Cardiac fibroblast (primary cell): ENCODE results near the gene EZR.

Experiments
- DNase-seq, 2 donors: peaks; one replicate each; pipeline versions ENCODE4 v3.0.0 to v3.0.0-alpha.2; 2010; ENCODE audit warnings: low read depth in 2 of 2
- H3K4me3 ChIP-seq, 2 donors: replicated peaks in 1 of 2; 1 replicate in 1 of 2; 2 replicates in 1 of 2; pipeline ENCODE4 v1.5.1; 2011; ENCODE audit warnings: low read depth in 2 of 2, low read length in 2 of 2, mild to moderate bottlenecking in 2 of 2, moderate library complexity in 1 of 2
- TF ChIP-seq, protein P1 (sequence below): IDR thresholded peaks from one replicate; pipeline ENCODE4 v1.5.1; 2011; ENCODE audit warnings: low read depth, mild to moderate bottlenecking, low read length, inconsistent platforms

The EZR gene

DNA sequence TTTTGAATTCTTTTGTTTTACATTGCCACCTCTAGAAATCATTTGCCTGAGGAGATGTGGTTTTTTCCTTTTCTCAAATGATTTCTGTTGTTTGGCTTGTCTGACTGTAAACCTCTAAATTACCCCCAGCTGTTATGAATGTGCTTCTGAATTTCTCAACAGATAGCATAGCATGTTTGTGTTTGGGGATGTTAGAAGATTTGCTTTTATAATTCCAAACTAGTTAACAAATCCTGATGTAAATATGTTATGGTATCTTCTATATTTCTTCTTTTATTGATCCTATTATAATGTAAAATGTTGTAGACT is 31.6 kb upstream of the EZR start:
- H3K4me3 ChIP-seq = no peak overlapping the region
- TF ChIP-seq, protein P1, sequence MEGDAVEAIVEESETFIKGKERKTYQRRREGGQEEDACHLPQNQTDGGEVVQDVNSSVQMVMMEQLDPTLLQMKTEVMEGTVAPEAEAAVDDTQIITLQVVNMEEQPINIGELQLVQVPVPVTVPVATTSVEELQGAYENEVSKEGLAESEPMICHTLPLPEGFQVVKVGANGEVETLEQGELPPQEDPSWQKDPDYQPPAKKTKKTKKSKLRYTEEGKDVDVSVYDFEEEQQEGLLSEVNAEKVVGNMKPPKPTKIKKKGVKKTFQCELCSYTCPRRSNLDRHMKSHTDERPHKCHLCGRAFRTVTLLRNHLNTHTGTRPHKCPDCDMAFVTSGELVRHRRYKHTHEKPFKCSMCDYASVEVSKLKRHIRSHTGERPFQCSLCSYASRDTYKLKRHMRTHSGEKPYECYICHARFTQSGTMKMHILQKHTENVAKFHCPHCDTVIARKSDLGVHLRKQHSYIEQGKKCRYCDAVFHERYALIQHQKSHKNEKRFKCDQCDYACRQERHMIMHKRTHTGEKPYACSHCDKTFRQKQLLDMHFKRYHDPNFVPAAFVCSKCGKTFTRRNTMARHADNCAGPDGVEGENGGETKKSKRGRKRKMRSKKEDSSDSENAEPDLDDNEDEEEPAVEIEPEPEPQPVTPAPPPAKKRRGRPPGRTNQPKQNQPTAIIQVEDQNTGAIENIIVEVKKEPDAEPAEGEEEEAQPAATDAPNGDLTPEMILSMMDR = no peak
- peak; percentile 39 to 47 for DNase-seq

DNA sequence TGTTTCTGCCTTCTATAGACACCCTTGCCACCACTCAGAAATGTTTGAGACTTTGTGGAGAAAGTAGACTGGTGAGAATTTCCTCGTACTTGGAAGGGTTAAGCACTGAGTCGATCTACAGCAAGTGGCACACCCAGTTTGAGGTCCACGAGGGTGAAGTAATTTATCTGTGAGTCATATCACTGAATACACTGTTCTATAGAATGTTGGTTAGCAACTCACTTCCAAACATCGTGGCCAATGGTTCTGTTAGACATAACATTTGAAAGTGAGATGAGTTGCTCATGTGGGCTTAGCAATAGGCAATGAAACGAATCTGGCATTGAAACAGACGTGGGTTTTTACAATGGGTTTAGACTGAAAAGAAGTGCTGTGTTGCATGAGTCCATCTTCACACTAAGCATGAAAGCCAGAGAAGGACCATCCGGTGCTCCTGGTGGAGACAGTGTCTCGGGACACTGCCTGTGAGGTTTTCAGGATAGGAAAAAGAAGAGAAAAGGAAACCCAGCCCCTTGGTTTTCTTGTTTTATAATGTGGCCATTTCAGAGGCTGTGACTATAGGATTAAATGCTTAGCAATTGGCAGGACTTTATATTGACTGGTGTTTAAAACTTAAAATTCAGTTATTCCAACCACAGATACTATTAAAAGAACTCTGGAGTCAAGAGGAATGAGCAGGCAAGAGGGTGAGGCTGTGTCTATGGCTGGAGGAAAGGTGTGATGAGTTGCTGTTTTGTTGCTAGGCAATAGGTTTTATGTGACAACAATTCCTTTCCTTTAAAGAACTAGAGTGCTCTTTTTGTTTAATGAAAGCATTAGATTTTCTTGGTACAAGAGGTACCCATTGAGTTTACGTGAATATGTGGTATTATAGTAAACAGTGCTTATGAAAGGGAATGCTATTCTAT is 31.0 kb upstream of the EZR start:
- TF ChIP-seq, protein P1 = no peak
- peak; percentile 72 to 95 for DNase-seq
- H3K4me3 ChIP-seq = peak overlapping the region in 1 of 2 donors; percentile 10

DNA sequence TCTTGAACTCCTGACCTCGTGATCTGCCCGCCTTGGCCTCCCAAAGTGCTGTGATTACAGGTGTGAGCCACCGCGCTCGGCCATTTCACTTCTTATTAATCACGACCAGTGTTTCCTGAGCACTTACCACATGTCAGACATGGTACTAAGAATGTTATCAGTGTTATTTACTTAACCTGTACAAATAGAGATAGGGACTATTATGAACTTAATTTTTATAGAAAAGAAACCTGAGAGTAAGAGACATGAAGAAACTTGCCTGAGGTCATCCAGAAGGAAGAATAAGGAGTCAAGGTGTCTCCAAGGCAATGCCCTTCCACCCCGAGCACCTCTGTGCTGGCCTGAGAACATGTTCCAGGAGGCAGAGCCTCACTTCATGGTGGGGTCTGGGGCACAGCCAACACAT is 29.3 kb upstream of the EZR start:
- no peak for DNase-seq
- TF ChIP-seq, protein P1 = no peak
- no peak overlapping the region for H3K4me3 ChIP-seq

DNA sequence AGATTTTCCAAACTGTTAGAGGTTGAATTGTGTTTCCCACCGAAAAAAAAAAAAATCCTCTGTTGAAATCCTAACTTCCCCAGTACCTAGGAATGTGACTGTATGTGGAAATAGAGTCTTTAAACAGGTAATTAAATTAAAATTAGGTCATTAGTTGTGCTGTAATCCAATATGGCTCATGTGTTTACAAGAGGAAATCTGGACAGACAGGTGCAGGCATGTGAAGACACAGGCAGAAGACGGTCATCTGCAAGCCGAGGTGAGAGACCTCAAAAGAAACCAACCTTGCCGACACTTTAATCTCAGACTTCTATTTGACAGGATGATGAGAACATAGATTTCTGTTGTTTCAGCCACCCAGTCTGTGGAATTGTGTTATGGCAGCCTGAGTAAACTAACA is 28.6 kb upstream of the EZR start:
- no peak overlapping the region for H3K4me3 ChIP-seq
- no peak for DNase-seq
- TF ChIP-seq, protein P1 = no peak

DNA sequence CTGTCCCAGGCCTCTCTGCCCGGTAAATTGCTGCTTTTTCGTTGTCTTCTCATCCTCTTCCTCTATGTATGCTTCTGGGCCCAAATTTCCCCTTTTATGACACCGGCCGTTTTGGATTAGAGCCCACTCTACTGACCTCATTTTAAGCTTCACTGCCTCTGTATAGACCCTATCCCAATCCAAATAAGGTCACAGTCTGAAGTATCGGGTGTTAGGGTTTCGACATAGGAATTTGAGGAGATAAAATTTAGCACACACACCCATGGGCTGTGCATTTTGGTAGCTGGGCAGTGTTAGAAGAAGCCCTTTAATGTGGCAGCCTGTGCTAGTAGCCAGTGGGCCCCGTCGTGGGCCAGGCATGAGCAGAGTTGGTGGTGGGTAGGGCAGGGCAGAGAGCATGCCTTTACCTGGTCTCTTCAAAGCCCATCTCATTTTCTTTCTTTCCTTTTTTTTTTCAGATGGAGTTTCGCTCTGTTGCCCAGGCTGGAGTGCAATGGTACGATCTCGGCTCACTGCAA is 27.9 kb upstream of the EZR start:
- H3K4me3 ChIP-seq = no peak overlapping the region
- TF ChIP-seq, protein P1 = no peak
- peak in 1 of 2 donors; percentile 77 for DNase-seq

DNA sequence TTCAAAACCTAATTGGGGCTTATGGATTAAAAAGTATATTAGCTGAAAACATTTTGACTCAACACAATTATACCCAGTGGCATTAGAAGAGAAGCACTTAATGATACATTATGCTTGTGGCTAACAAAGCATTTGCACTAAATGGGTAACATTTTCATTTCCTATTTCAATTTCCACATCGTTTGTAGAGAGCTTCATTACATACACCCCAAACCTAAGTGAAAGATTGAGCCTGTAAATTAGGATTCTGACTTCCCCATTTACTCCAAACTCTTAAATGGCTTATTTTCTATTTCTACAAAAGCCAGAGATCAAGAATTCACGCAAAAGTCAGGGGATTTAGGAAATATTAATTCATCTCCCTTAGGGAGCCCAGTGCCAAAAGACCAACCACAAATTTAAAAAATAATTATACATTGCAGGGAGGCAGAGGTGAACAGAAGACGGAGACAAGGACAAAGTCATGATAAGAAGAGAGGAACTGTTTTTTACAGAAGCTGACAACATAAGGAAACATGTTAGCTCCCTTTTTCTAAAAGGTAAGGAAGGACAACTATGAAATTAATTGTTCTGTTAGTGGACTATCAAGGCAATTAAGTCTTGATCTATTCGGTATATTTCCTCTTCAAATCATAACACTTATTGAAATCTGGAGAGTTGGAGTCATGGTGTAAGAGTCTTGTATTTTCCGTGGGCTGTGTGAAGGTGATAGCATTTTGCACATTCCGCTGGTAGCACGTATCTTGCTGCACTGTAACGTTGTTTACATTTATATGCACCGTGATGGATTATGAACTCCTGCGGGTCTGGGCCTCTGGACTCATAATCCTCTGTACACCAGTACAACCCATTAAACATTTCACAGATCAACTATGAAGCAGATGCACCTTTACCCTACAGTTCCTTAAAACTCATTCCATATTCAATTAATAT is 24.8 kb upstream of the EZR start:
- no peak overlapping the region for H3K4me3 ChIP-seq
- TF ChIP-seq, protein P1 = no peak
- no peak for DNase-seq
